Measurements from ENCODE around the gene TMEM72. TPM values are rescaled to one million over a fixed set of nuclear protein-coding genes. Genes with fewer than 3 reads are reported as not detected.

TMEM72 gene
- total and polyA plus RNA-seq, 2 of the 13 experiments (the other 11 are each of a cell fraction or from before 2014, with no cell fraction given): 0.04 TPM; not detected in 1

- TF ChIP-seq ZBTB2 (CRISPR knock-in tag; IDR thresholded peaks at IDR 0.05; ENCODE audit: low read depth) (no peak), MLXIP (CRISPR knock-in tag; IDR thresholded peaks at IDR 0.05; ENCODE audit: borderline replicate concordance) (no peak), TRAFD1 (CRISPR knock-in tag; IDR thresholded peaks at IDR 0.05; ENCODE audit: borderline replicate concordance) (no peak), ZNF737 (CRISPR knock-in tag; IDR thresholded peaks at IDR 0.05; ENCODE audit: borderline replicate concordance) (no peak), CREB1 (IDR thresholded peaks at IDR 0.05) (no peak), CREB1 (CRISPR knock-in tag; IDR thresholded peaks at IDR 0.05) (no peak), ETS1 (CRISPR knock-in tag; IDR thresholded peaks at IDR 0.05) (no peak), HCFC1 (IDR thresholded peaks at IDR 0.05; ENCODE audit: low read depth, low read length) (no peak), ZNF839 (CRISPR knock-in tag; IDR thresholded peaks at IDR 0.05; ENCODE audit: borderline replicate concordance) (no peak)
Observed at GRCh38 chr10:44908936-44909630, 2.1 kb upstream of the TMEM72 start (continued).
